ENCODE data around the gene CRTAC1.
A peak's percentile ranks its signal among the peaks of the same experiment; 100 is the strongest.

Gene CRTAC1

DNA sequence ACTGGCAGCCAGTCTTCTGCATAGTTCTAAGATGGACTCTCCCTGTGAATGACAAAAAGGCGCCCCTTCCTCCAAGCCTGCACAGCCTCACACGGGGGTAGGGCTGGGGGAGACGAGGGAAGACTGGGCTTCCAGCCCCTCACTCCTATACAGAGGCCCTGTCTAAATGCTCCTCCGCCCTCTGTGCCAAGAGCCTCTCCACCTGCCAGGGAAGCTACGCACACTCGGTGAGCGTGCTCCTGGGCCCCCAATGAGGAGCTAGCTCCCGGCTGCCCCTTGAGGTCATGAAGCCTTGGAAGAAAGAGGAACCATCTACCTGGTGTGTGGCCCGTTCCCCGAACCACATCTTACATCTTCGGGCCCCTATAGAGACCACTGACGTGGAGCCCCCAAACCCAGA lies 54.8 kb downstream of the CRTAC1 start:
- no peaks in the 10 kb centered on the region for H3K36me3 ChIP-seq (ENCODE audit: control insufficient read depth, insufficient read depth, low read length)
- no peak overlapping the region for H3K27ac ChIP-seq (ENCODE audit: insufficient read depth, low read depth, low read length, poor library complexity, severe bottlenecking)
- H3K4me3 ChIP-seq (ENCODE audit: insufficient read depth, low read depth, low read length): no peak overlapping the region
- peaks cover 47% of the 10 kb centered on the region for H3K27me3 ChIP-seq (ENCODE audit: control insufficient read depth, insufficient read depth, low read length, poor library complexity, severe bottlenecking)
- no peaks in the 10 kb centered on the region for H3K9me3 ChIP-seq (ENCODE audit: control insufficient read depth, low read length)
- peaks cover 3% of the 10 kb centered on the region for H3K4me1 ChIP-seq (ENCODE audit: control insufficient read depth, insufficient read depth, low read length)
- 83 to 92% methylated on average over 12 of the region's 12 CpGs for WGBS, 2 experiments

DNA sequence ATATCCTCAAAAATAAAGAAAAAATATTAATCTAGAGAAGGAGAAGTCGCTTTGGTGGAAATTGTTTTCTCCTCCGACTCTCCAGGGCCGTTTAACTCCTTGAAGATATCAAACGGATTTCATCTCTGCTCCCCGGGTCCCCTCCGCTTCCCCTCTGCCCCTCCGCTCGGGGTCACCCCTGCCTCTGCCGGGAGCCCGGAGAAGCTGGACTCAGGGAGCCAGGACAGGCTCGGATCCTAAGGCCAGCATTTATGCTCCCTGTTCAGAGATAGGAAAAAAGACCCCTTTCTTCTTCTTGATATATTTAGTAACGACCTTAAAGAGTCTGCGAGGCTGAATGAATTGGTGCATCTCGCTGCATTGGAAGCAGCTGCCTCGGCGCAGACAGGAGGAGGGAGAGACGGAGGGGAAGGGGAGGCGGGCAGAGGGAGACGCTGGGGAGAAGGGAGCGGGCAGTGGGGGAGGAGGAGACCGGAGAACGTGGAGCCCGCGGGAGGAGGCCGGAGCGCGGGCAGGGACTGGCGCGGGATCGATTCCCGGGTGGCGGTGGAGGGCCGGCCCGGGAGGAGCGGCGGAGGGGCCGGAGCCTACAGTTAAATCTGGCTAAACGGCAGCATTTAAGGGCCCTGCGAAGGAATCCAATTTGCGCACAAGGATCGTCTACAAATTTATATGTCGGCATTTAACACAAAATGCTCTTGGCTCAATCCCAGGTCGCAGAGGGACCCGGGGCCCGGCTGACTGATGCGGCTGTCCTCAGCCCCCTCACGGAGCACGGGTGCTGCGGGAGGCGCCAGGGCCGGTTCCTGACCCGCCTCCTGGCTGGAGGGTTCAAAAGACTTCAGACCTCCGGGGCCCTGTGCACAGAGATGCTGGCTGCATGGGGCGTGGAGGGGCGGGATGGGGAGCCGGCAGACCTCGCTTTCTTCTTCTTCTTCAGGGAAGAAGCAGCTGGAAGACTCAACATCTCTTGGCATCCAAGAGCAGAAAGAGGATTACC lies 55.6 kb downstream of the CRTAC1 start:
- Histone ChIP-seq H3K9me3 (ENCODE audit: control insufficient read depth, low read length) (no peaks in the 10 kb centered on the region), H3K36me3 (ENCODE audit: control insufficient read depth, insufficient read depth, low read length) (no peaks in the 10 kb centered on the region), H3K4me1 (ENCODE audit: control insufficient read depth, insufficient read depth, low read length) (peaks cover 3% of the 10 kb centered on the region), H3K4me3 (ENCODE audit: insufficient read depth, low read depth, low read length) (peak overlapping the region; percentile 1), H3K27ac (ENCODE audit: insufficient read depth, low read depth, low read length, poor library complexity, severe bottlenecking) (no peak overlapping the region), H3K27me3 (ENCODE audit: control insufficient read depth, insufficient read depth, low read length, poor library complexity, severe bottlenecking) (peaks cover 47% of the 10 kb centered on the region)
- WGBS, 2 experiments: 15 to 16% methylated on average over 57 of the region's 57 CpGs

GRCh38 chr10:97974100-97974499 lies 56.3 kb downstream of the CRTAC1 start:
- Histone ChIP-seq H3K4me3 (ENCODE audit: insufficient read depth, low read depth, low read length) (no peak overlapping the region), H3K36me3 (ENCODE audit: control insufficient read depth, insufficient read depth, low read length) (no peaks in the 10 kb centered on the region), H3K27ac (ENCODE audit: insufficient read depth, low read depth, low read length, poor library complexity, severe bottlenecking) (no peak overlapping the region), H3K27me3 (ENCODE audit: control insufficient read depth, insufficient read depth, low read length, poor library complexity, severe bottlenecking) (peaks cover 47% of the 10 kb centered on the region), H3K4me1 (ENCODE audit: control insufficient read depth, insufficient read depth, low read length) (peaks cover 3% of the 10 kb centered on the region), H3K9me3 (ENCODE audit: control insufficient read depth, low read length) (no peaks in the 10 kb centered on the region)
- 39 to 47% methylated on average over 15 to 16 of the region's 16 CpGs for WGBS, 2 experiments

DNA sequence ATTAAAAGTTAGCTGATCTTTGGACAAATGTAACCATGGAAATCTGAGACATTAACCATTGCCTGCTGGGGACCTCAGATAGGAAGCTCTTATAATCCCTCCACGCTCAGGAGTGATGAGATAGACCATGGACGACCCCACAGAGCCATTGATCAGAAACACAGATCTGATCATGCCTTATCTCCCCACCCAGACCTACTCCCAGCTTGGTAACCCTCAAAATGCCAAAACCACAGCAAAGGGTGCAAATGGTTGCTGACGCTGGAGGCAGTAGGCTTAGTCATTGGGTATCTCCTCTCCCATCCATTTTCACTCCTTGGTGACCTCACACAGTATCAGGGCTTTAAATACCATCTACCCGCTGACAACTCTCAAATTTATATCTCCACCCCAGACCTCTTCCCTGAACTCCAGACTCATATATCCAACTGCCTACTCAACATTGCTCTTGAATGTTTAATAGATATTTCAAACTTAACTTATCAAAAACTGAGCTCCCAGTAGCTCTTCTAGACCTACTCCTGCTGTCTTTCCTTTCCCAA lies 60.8 kb downstream of the CRTAC1 start:
- peaks cover 1% of the 10 kb centered on the region for H3K4me1 ChIP-seq (ENCODE audit: control insufficient read depth, insufficient read depth, low read length)
- peaks cover 20% of the 10 kb centered on the region for H3K27me3 ChIP-seq (ENCODE audit: control insufficient read depth, insufficient read depth, low read length, poor library complexity, severe bottlenecking)
- H3K27ac ChIP-seq (ENCODE audit: insufficient read depth, low read depth, low read length, poor library complexity, severe bottlenecking): no peak overlapping the region
- 84 to 86% methylated on average over 4 of the region's 4 CpGs for WGBS, 2 experiments
- no peaks in the 10 kb centered on the region for H3K36me3 ChIP-seq (ENCODE audit: control insufficient read depth, insufficient read depth, low read length)
- H3K4me3 ChIP-seq (ENCODE audit: insufficient read depth, low read depth, low read length): no peak overlapping the region
- H3K9me3 ChIP-seq (ENCODE audit: control insufficient read depth, low read length): no peaks in the 10 kb centered on the region

DNA sequence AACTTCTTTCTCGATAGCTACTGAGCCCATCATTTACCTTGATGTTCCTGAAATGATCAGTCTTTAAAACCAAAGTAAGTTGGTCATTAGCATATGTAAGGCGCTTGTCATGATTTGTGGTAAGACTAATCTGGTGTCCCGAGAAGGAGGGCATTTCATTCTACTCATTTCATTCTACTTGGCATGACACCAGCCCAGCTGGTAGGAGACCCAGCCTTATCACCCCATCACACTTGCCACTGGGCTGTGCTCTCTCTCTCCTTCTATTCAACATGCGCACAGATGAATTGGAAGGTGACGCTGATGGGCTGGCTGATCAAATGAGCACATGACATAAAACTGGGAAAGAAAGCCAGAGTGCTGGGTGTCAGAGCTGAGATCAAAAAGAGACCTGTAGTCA lies 65.7 kb downstream of the CRTAC1 start:
- Histone ChIP-seq H3K36me3 (ENCODE audit: control insufficient read depth, insufficient read depth, low read length) (no peaks in the 10 kb centered on the region), H3K9me3 (ENCODE audit: control insufficient read depth, low read length) (no peaks in the 10 kb centered on the region), H3K4me1 (ENCODE audit: control insufficient read depth, insufficient read depth, low read length) (no peaks in the 10 kb centered on the region), H3K27ac (ENCODE audit: insufficient read depth, low read depth, low read length, poor library complexity, severe bottlenecking) (no peak overlapping the region), H3K27me3 (ENCODE audit: control insufficient read depth, insufficient read depth, low read length, poor library complexity, severe bottlenecking) (no peaks in the 10 kb centered on the region), H3K4me3 (ENCODE audit: insufficient read depth, low read depth, low read length) (no peak overlapping the region)
- 78 to 88% methylated on average over 5 of the region's 5 CpGs for WGBS, 2 experiments

- Histone ChIP-seq H3K27me3 (ENCODE audit: control insufficient read depth, insufficient read depth, low read length, poor library complexity, severe bottlenecking) (no peaks in the 10 kb centered on the region), H3K36me3 (ENCODE audit: control insufficient read depth, insufficient read depth, low read length) (no peaks in the 10 kb centered on the region), H3K27ac (ENCODE audit: insufficient read depth, low read depth, low read length, poor library complexity, severe bottlenecking) (no peak overlapping the region), H3K4me1 (ENCODE audit: control insufficient read depth, insufficient read depth, low read length) (no peaks in the 10 kb centered on the region), H3K9me3 (ENCODE audit: control insufficient read depth, low read length) (no peaks in the 10 kb centered on the region), H3K4me3 (ENCODE audit: insufficient read depth, low read depth, low read length) (no peak overlapping the region)
- 87 to 92% methylated on average over 7 of the region's 7 CpGs for WGBS, 2 experiments
Observed at GRCh38 chr10:97961945-97962344, 68.5 kb downstream of the CRTAC1 start.

- 66 to 74% methylated on average over 3 to 4 of the region's 4 CpGs for WGBS, 2 experiments
- Histone ChIP-seq H3K27me3 (ENCODE audit: control insufficient read depth, insufficient read depth, low read length, poor library complexity, severe bottlenecking) (no peaks in the 10 kb centered on the region), H3K36me3 (ENCODE audit: control insufficient read depth, insufficient read depth, low read length) (no peaks in the 10 kb centered on the region), H3K4me3 (ENCODE audit: insufficient read depth, low read depth, low read length) (no peak overlapping the region), H3K9me3 (ENCODE audit: control insufficient read depth, low read length) (no peaks in the 10 kb centered on the region), H3K27ac (ENCODE audit: insufficient read depth, low read depth, low read length, poor library complexity, severe bottlenecking) (no peak overlapping the region), H3K4me1 (ENCODE audit: control insufficient read depth, insufficient read depth, low read length) (no peaks in the 10 kb centered on the region)
Observed at GRCh38 chr10:97960269-97961056, 70.0 kb downstream of the CRTAC1 start.

GRCh38 chr10:97949462-97949861 lies 81.0 kb downstream of the CRTAC1 start:
- H3K36me3 ChIP-seq (ENCODE audit: control insufficient read depth, insufficient read depth, low read length): no peaks in the 10 kb centered on the region
- H3K9me3 ChIP-seq (ENCODE audit: control insufficient read depth, low read length): no peaks in the 10 kb centered on the region
- 82 to 87% methylated on average over 4 of the region's 4 CpGs for WGBS, 2 experiments
- H3K27ac ChIP-seq (ENCODE audit: insufficient read depth, low read depth, low read length, poor library complexity, severe bottlenecking): no peak overlapping the region
- H3K27me3 ChIP-seq (ENCODE audit: control insufficient read depth, insufficient read depth, low read length, poor library complexity, severe bottlenecking): no peaks in the 10 kb centered on the region
- H3K4me1 ChIP-seq (ENCODE audit: control insufficient read depth, insufficient read depth, low read length): no peaks in the 10 kb centered on the region
- no peak overlapping the region for H3K4me3 ChIP-seq (ENCODE audit: insufficient read depth, low read depth, low read length)

- Histone ChIP-seq H3K36me3 (ENCODE audit: control insufficient read depth, insufficient read depth, low read length) (no peaks in the 10 kb centered on the region), H3K27me3 (ENCODE audit: control insufficient read depth, insufficient read depth, low read length, poor library complexity, severe bottlenecking) (no peaks in the 10 kb centered on the region), H3K9me3 (ENCODE audit: control insufficient read depth, low read length) (no peaks in the 10 kb centered on the region), H3K4me1 (ENCODE audit: control insufficient read depth, insufficient read depth, low read length) (no peaks in the 10 kb centered on the region), H3K4me3 (ENCODE audit: insufficient read depth, low read depth, low read length) (no peak overlapping the region), H3K27ac (ENCODE audit: insufficient read depth, low read depth, low read length, poor library complexity, severe bottlenecking) (no peak overlapping the region)
- WGBS, 2 experiments: 90 to 92% methylated on average over 4 of the region's 4 CpGs
Observed at GRCh38 chr10:97948822-97949221, 81.6 kb downstream of the CRTAC1 start.

DNA sequence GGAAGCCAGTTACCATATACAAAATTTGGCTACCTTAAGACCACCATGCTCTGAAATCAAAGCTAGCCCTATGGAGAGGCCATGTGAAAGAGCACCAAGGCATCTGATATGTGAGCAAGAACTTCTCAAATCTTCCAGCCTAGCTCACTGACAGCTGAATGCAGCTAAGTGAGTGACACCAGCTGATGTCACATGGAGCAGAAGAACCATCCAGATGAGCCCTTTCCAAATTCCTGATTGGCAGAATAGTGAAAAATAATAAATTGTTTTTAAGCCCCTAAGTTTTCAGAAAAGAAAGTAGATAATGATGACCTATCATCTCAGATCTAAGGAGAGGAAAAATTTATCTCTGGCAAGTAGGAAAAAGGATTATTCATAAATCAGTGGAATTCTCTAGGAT lies 85.6 kb downstream of the CRTAC1 start:
- Histone ChIP-seq H3K27me3 (ENCODE audit: control insufficient read depth, insufficient read depth, low read length, poor library complexity, severe bottlenecking) (no peaks in the 10 kb centered on the region), H3K27ac (ENCODE audit: insufficient read depth, low read depth, low read length, poor library complexity, severe bottlenecking) (no peak overlapping the region), H3K4me1 (ENCODE audit: control insufficient read depth, insufficient read depth, low read length) (no peaks in the 10 kb centered on the region), H3K9me3 (ENCODE audit: control insufficient read depth, low read length) (no peaks in the 10 kb centered on the region), H3K4me3 (ENCODE audit: insufficient read depth, low read depth, low read length) (no peak overlapping the region), H3K36me3 (ENCODE audit: control insufficient read depth, insufficient read depth, low read length) (no peaks in the 10 kb centered on the region)

All from ectodermal cell (in vitro differentiated cells).